Keratinocyte (primary cell): ENCODE results near the gene RAB27B.

Experiments used
- CTCF ChIP-seq, 3 experiments: IDR thresholded peaks in 1 of 3; conservative IDR thresholded peaks in 1 of 3; optimal IDR thresholded peaks in 1 of 3; 2 replicates in 2 of 3; 3 replicates in 1 of 3; pipeline versions ENCODE3 to v1.5.1; 2011; ENCODE audit warnings: low read length in 3 of 3, mild to moderate bottlenecking in 3 of 3, moderate library complexity in 2 of 3, control low read depth in 1 of 3, inconsistent platforms in 1 of 3; ENCODE audit not compliant: insufficient read depth in 2 of 3; ENCODE audit errors: extremely low read depth in 1 of 3
- EZH2 ChIP-seq: IDR thresholded peaks from one replicate; pipeline ENCODE4 v1.6.1; 2012; ENCODE audit warnings: inconsistent platforms, mild to moderate bottlenecking, low read length, moderate library complexity

GRCh38 chr18:54867131-54867530, 38.9 kb downstream of the RAB27B start:
- TF ChIP-seq CTCF (optimal IDR thresholded peaks at IDR 0.05 in 1 of 3, IDR thresholded peaks at IDR 0.05 in 1 of 3, conservative IDR thresholded peaks at IDR 0.05 in 1 of 3; ENCODE audit: extremely low read depth in 1 of 3, insufficient read depth in 2 of 3, low read length in 3 of 3): no peak
- no peak for TF ChIP-seq EZH2
